Airway epithelial cell (primary cell): ENCODE data around the gene CHRNB2. TPM values are rescaled to one million over a fixed set of nuclear protein-coding genes. Genes with fewer than 3 reads are reported as not detected.

Experiments
- total RNA-seq: library from RNA; depleted of rRNA; stranded (reverse); fragments of >200 nt; gene quantifications from 2 replicates; pipeline ENCODE4 v1.2.3, GENCODE V29; 2015

The CHRNB2 gene, protein sequence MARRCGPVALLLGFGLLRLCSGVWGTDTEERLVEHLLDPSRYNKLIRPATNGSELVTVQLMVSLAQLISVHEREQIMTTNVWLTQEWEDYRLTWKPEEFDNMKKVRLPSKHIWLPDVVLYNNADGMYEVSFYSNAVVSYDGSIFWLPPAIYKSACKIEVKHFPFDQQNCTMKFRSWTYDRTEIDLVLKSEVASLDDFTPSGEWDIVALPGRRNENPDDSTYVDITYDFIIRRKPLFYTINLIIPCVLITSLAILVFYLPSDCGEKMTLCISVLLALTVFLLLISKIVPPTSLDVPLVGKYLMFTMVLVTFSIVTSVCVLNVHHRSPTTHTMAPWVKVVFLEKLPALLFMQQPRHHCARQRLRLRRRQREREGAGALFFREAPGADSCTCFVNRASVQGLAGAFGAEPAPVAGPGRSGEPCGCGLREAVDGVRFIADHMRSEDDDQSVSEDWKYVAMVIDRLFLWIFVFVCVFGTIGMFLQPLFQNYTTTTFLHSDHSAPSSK
- not detected in 2 replicates for total RNA-seq

GRCh38 chr1:154567386-154568156, at the start of gene CHRNB2:
TSS of gene CHRNB2 (plus strand) at chr1:154567778. CDS start at chr1:154568045, 267 bp downstream.

DNA sequence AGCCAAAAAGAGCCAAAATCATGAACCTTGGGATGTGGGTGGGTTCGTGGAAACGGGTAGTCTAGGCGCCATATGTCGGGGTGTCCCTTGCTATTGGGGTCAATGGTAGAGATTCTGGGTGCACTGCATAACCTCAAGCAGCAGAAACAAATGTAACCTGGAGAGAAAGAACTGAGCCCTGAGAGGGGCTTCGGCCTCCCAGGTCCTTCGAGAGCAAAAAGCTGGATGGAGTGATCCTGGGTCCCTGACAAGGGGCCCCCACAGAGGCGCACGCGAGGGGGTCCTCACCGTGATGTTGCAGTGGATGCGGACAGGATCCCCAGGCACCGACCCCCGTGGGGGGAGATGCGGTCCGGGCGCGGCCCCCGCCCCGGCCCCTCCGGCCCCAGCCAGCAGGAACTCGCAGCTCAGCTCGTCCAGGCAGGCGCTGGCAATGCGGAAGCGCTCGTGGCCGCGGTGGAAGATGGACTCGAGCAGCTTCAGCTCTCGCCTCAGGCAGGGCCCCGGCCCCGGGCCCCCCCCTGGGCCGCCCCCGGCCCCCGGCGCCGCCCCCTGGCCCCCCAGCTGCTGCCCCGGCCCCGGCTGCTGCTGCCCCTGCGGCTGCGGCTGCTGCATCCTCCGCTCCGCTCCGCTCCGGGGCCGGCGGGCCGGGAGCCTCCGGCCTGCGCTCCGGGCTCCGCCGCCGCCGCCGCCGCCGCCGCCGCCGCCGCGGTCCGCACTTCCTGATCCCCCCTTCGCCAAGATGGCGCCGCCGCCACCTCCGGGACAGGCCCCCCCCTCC, 9.4 kb upstream of the CHRNB2 start, which contains the start of gene UBE2Q1:
Gene UBE2Q1, minus strand, starts transcription at position 724 of the 781 bp plus-strand sequence. Its CDS starts 109 bp downstream, at position 615.

GRCh38 chr1:154607609-154608396, 40.2 kb downstream of the CHRNB2 start, which contains the start of gene ADAR:
TSS of gene ADAR (minus strand) at chr1:154608186. CDS start at chr1:154608006, 180 bp downstream.

Other genes starting within 250 kb of the CHRNB2 start
- 0.78 and 1.2 TPM in 2 replicates for gene AQP10, start 246.7 kb upstream of the CHRNB2 start, total RNA-seq
- gene ATP8B2, start 242.3 kb upstream of the CHRNB2 start, total RNA-seq, result 15.3 and 26.4 TPM in 2 replicates
- gene IL6R, start 162.4 kb upstream of the CHRNB2 start, total RNA-seq, result 35.9 and 41.9 TPM in 2 replicates
- gene TDRD10, start 65.6 kb upstream of the CHRNB2 start, total RNA-seq, result not detected in 2 replicates
- not detected in 2 replicates for gene SHE, start 65.4 kb upstream of the CHRNB2 start, total RNA-seq
- 18.0 and 30.1 TPM in 2 replicates for gene UBE2Q1, start 9.1 kb upstream of the CHRNB2 start, total RNA-seq
- gene ADAR, start 40.4 kb downstream of the CHRNB2 start, total RNA-seq, result 47.3 and 63.8 TPM in 2 replicates